GM19043 (cell line): Measurements from ENCODE around the gene CEP128.

Experiments
- ATAC-seq: cut with Tn5 transposase; IDR thresholded peaks from one replicate; pipeline ENCODE4 v1.9.1; 2021; ENCODE audit warnings: low read depth; ENCODE audit not compliant: unreplicated experiment

Gene CEP128

GRCh38 chr14:80624581-80624980 lies 317.0 kb downstream of the CEP128 start:
- no peak for ATAC-seq

- no peak for ATAC-seq
Observed at GRCh38 chr14:80621701-80622100, 319.8 kb downstream of the CEP128 start.

GRCh38 chr14:80620434-80620833 lies 321.1 kb downstream of the CEP128 start:
- ATAC-seq = no peak

GRCh38 chr14:80618751-80619329 lies 322.7 kb downstream of the CEP128 start:
- ATAC-seq = no peak

- peak; percentile 93 for ATAC-seq
Observed at GRCh38 chr14:80615831-80616230, 325.7 kb downstream of the CEP128 start.

- ATAC-seq = no peak
Observed at GRCh38 chr14:80609055-80609454, 332.5 kb downstream of the CEP128 start.

- ATAC-seq = no peak
Observed at GRCh38 chr14:80608563-80608962, 333.0 kb downstream of the CEP128 start.

- no peak for ATAC-seq
Observed at GRCh38 chr14:80607430-80608190, 333.9 kb downstream of the CEP128 start.

- no peak for ATAC-seq
Observed at GRCh38 chr14:80606347-80606772, 335.2 kb downstream of the CEP128 start.

GRCh38 chr14:80605536-80605935 lies 336.0 kb downstream of the CEP128 start:
- no peak for ATAC-seq

GRCh38 chr14:80602946-80603345 lies 338.6 kb downstream of the CEP128 start:
- no peak for ATAC-seq

GRCh38 chr14:80587096-80587724 lies 354.3 kb downstream of the CEP128 start:
- peak; percentile 93 for ATAC-seq

- ATAC-seq = no peak
Observed at GRCh38 chr14:80586131-80586530, 355.4 kb downstream of the CEP128 start.

- no peak for ATAC-seq
Observed at GRCh38 chr14:80585506-80585835, 356.1 kb downstream of the CEP128 start.

GRCh38 chr14:80584744-80585505 lies 356.6 kb downstream of the CEP128 start:
- ATAC-seq = no peak

- no peak for ATAC-seq
Observed at GRCh38 chr14:80577599-80577998, 363.9 kb downstream of the CEP128 start.

GRCh38 chr14:80576401-80576800 lies 365.1 kb downstream of the CEP128 start:
- no peak for ATAC-seq

GRCh38 chr14:80575763-80576162 lies 365.8 kb downstream of the CEP128 start:
- no peak for ATAC-seq

GRCh38 chr14:80572666-80573065 lies 368.9 kb downstream of the CEP128 start:
- ATAC-seq = no peak

GRCh38 chr14:80570930-80571298 lies 370.6 kb downstream of the CEP128 start:
- no peak for ATAC-seq

- no peak for ATAC-seq
Observed at GRCh38 chr14:80567905-80568536, 373.5 kb downstream of the CEP128 start.
